OCI-LY1 (cell line): Measurements from ENCODE around the gene CIAO1.

Experiments used
- CTCF ChIP-seq: fragments of 200-600 bp; sonication (generic), shearing (Covaris generic); IDR thresholded peaks from 2 replicates; pipeline ENCODE4 v1.5.1; 2017; ENCODE audit warnings: mild to moderate bottlenecking, antibody characterized with exemption, low read length, moderate library complexity, mixed read lengths
- EZH2 ChIP-seq: fragments of 200-600 bp; sonication (generic), shearing (Covaris generic); IDR thresholded peaks from 2 replicates; pipeline ENCODE4 v1.8.0; 2017; ENCODE audit warnings: borderline replicate concordance, mixed run types, mild to moderate bottlenecking, antibody characterized with exemption, low read length, moderate library complexity, mixed read lengths

- TF ChIP-seq CTCF, result no peak
- TF ChIP-seq EZH2, result no peak
Measured at GRCh38 chr2:96305091-96305978, 39.3 kb downstream of the CIAO1 start, which contains the start of gene SNRNP200.
